H9 (cell line): ENCODE measurements around the gene PCSK2. TPM values are rescaled to one million over a fixed set of nuclear protein-coding genes. Genes with fewer than 3 reads are reported as not detected.

ENCODE experiments used
- DNase-seq: peaks from one replicate; pipeline ENCODE4 v3.0.0-alpha.2; 2017
- H2AFZ ChIP-seq: one replicate; pipeline ENCODE4 v1.6.1; 2013; ENCODE audit warnings: mild to moderate bottlenecking, low read length, control low read depth, moderate library complexity
- H2AK5ac ChIP-seq: 2 replicates; pipeline ENCODE4 v1.6.1; 2013; ENCODE audit warnings: low read length, control low read depth, mixed read lengths; ENCODE audit not compliant: insufficient read length
- H2BK120ac ChIP-seq: one replicate; pipeline ENCODE4 v1.6.1; 2013; ENCODE audit warnings: low read depth, mild to moderate bottlenecking, low read length, control low read depth, inconsistent platforms; ENCODE audit not compliant: poor library complexity, severe bottlenecking
- H2BK12ac ChIP-seq: 2 replicates; pipeline ENCODE4 v1.6.1; 2013; ENCODE audit warnings: low read length, control low read depth, mixed read lengths, low read depth; ENCODE audit not compliant: insufficient read length
- H2BK15ac ChIP-seq: 2 replicates; pipeline ENCODE4 v1.6.1; 2013; ENCODE audit warnings: low read depth, low read length, control low read depth
- H2BK20ac ChIP-seq: one replicate; pipeline ENCODE4 v1.6.1; 2013; ENCODE audit warnings: low read depth, mild to moderate bottlenecking, low read length, control low read depth, inconsistent platforms; ENCODE audit not compliant: poor library complexity, severe bottlenecking
- H2BK5ac ChIP-seq: 2 replicates; pipeline ENCODE4 v1.6.1; 2013; ENCODE audit warnings: low read length, control low read depth, mixed read lengths; ENCODE audit not compliant: insufficient read length
- H3K14ac ChIP-seq: 2 replicates; pipeline ENCODE4 v1.6.1; 2013; ENCODE audit warnings: low read length, control low read depth; ENCODE audit not compliant: insufficient read depth
- H3K18ac ChIP-seq: 2 replicates; pipeline ENCODE4 v1.6.1; 2013; ENCODE audit warnings: low read depth, mild to moderate bottlenecking, mixed read lengths, low read length, control low read depth; ENCODE audit not compliant: insufficient read length
- H3K23ac ChIP-seq: 2 replicates; pipeline ENCODE4 v1.6.1; 2013; ENCODE audit warnings: low read length, control low read depth, mixed read lengths, low read depth; ENCODE audit not compliant: insufficient read length
- H3K23me2 ChIP-seq: 2 replicates; pipeline ENCODE4 v1.6.1; 2013; ENCODE audit warnings: low read depth, mild to moderate bottlenecking, mixed read lengths, low read length, control low read depth; ENCODE audit not compliant: insufficient read length, poor library complexity, severe bottlenecking
- H3K27ac ChIP-seq: 2 replicates; pipeline ENCODE4 v1.5.1; 2013; ENCODE audit warnings: low read length, control low read depth, mixed read lengths, low read depth; ENCODE audit not compliant: insufficient read length
- H3K27me3 ChIP-seq: 2 replicates; pipeline ENCODE4 v1.6.1; 2013; ENCODE audit warnings: low read length, control low read depth, inconsistent platforms; ENCODE audit not compliant: insufficient read depth
- H3K4ac ChIP-seq: 2 replicates; pipeline ENCODE4 v1.6.1; 2013; ENCODE audit warnings: low read depth, mild to moderate bottlenecking, control low read depth, inconsistent platforms, low read length, moderate library complexity
- H3K4me1 ChIP-seq: 2 replicates; pipeline ENCODE4 v1.6.1; 2013; ENCODE audit warnings: low read length, control low read depth, inconsistent platforms; ENCODE audit not compliant: insufficient read depth
- H3K4me2 ChIP-seq: 2 replicates; pipeline ENCODE4 v1.6.1; 2013; ENCODE audit warnings: low read length, control low read depth, mixed read lengths; ENCODE audit not compliant: insufficient read length, insufficient read depth
- H3K56ac ChIP-seq: 2 replicates; pipeline ENCODE4 v1.6.1; 2013; ENCODE audit warnings: low read depth, mild to moderate bottlenecking, mixed read lengths, low read length, control low read depth; ENCODE audit not compliant: insufficient read length
- H3K79me1 ChIP-seq: 2 replicates; pipeline ENCODE4 v1.6.1; 2013; ENCODE audit warnings: low read depth, mild to moderate bottlenecking, moderate library complexity, low read length, control low read depth, inconsistent platforms; ENCODE audit not compliant: insufficient read depth, poor library complexity, severe bottlenecking
- H3K79me2 ChIP-seq: 2 replicates; pipeline ENCODE4 v1.6.1; 2013; ENCODE audit warnings: low read length, control low read depth, inconsistent platforms; ENCODE audit not compliant: insufficient read depth
- H3K9ac ChIP-seq: 2 replicates; pipeline ENCODE4 v1.6.1; 2013; ENCODE audit warnings: low read length, control low read depth, mixed read lengths; ENCODE audit not compliant: insufficient read length; ENCODE audit errors: extremely low read depth
- H3K9me3 ChIP-seq: one replicate; pipeline ENCODE4 v1.6.1; 2013; ENCODE audit warnings: low read depth, low read length, inconsistent platforms; ENCODE audit not compliant: control insufficient read depth
- H3T11ph ChIP-seq: one replicate; pipeline ENCODE4 v1.6.1; 2013; ENCODE audit warnings: mild to moderate bottlenecking, low read length, control low read depth, inconsistent platforms
- H4K20me1 ChIP-seq: one replicate; pipeline ENCODE4 v1.6.1; 2013; ENCODE audit not compliant: control insufficient read depth, insufficient read length, insufficient read depth
- H4K5ac ChIP-seq: 2 replicates; pipeline ENCODE4 v1.6.1; 2013; ENCODE audit warnings: low read depth, mild to moderate bottlenecking, mixed read lengths, low read length, control low read depth; ENCODE audit not compliant: insufficient read length
- H4K8ac ChIP-seq: replicated peaks from 2 replicates; pipeline ENCODE4 v1.6.1; 2013; ENCODE audit warnings: low read length, control low read depth, mixed read lengths, low read depth; ENCODE audit not compliant: insufficient read length
- H4K91ac ChIP-seq: 2 replicates; pipeline ENCODE4 v1.6.1; 2013; ENCODE audit warnings: low read depth, mild to moderate bottlenecking, moderate library complexity, mixed read lengths, low read length, control low read depth; ENCODE audit not compliant: insufficient read length
- H3K27ac Mint-ChIP-seq, 3 experiments: 2 replicates in 2 of 3; 3 replicates in 1 of 3; pipeline ENCODE4 v1.8.0; 2020 to 2021; ENCODE audit warnings: mixed read lengths in 3 of 3, mild to moderate bottlenecking in 1 of 3, moderate library complexity in 1 of 3
- H3K27me3 Mint-ChIP-seq: 2 replicates; pipeline ENCODE4 v1.8.0; 2021; ENCODE audit warnings: low read depth, mild to moderate bottlenecking, moderate library complexity, mixed read lengths
- H3K36me3 Mint-ChIP-seq, 3 experiments: 2 replicates in 2 of 3; 3 replicates in 1 of 3; pipeline ENCODE4 v1.8.0; 2020 to 2021; ENCODE audit warnings: low read depth in 3 of 3, mixed read lengths in 3 of 3; ENCODE audit not compliant: insufficient read depth in 1 of 3
- H3K4me1 Mint-ChIP-seq, 2 experiments: 2 replicates each; pipeline ENCODE4 v1.8.0; 2020; ENCODE audit warnings: mixed read lengths in 2 of 2
- H3K4me3 Mint-ChIP-seq, 2 experiments: 2 replicates in 1 of 2; 3 replicates in 1 of 2; pipeline ENCODE4 v1.8.0; 2020 to 2021; ENCODE audit warnings: mild to moderate bottlenecking in 2 of 2, mixed read lengths in 2 of 2, moderate library complexity in 1 of 2
- H3K9me3 Mint-ChIP-seq, 2 experiments: 2 replicates in 1 of 2; 3 replicates in 1 of 2; pipeline ENCODE4 v1.8.0; 2020; ENCODE audit warnings: mild to moderate bottlenecking in 2 of 2, mixed read lengths in 2 of 2, moderate library complexity in 1 of 2
- WGBS: extraction: QIAGEN DNeasy Blood & Tissue Kit; methylation state at CpG from one replicate; pipeline ENCODE4 v1.1.7; 2013; ENCODE audit warnings: missing lambda C conversion rate, low lambda C conversion rate, mixed read lengths; ENCODE audit not compliant: insufficient read length; ENCODE audit errors: extremely low coverage; 5-methylcytosine and 5-hydroxymethylcytosine counted together
- total RNA-seq: library from RNA; stranded (reverse); gene quantifications from 2 replicates; pipeline ENCODE4 v1.2.1, GENCODE V29; 2021
- TF ChIP-seq, protein P1 (sequence below): fragments of 200-600 bp; sonication (generic); conservative IDR thresholded peaks from 3 replicates; pipeline ENCODE4 v1.8.0; 2021; ENCODE audit warnings: antibody characterized with exemption, mild to moderate bottlenecking

PCSK2 gene
- total RNA-seq, 1 experiment from 2014 or later, result 2.8 TPM

DNA sequence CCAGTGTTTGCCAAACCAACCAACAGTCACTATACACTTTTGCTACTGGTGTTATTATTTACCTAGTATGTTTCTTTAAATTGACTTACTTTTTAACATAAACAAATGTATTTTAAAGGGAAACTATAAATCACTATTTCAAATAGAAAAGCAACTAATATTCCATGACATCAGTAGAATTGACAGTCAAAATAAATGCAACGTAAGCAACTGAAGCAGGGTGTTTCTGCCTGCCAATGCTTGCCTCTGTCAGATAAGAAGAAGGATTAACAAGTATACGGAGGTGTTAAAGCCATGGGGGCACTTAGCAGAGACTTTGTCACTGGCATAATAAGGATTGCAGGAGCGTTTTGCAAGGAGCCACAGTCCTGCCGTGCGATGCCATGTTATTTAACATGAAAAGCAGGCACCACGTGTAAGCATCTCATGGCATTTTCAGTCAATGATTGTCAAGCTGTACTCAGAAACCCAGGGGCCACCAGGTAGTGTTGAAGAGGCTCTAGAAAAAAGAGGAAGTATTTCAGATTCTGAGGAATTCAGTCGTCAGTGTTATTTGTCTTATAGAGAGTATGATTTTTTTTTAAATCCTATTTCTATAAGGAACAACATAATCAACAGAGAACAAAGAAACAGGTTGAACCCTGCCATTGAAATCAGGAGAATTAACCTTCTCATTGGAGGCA lies 172.6 kb downstream of the PCSK2 start:
- Histone ChIP-seq H3K27ac (no peak overlapping the region), H3K14ac (no peak overlapping the region), H2BK12ac (no peak overlapping the region), H3K56ac (no peak overlapping the region), H3K4ac (no peak overlapping the region), H3K79me1 (no peaks in the 10 kb centered on the region), H3K18ac (no peak overlapping the region), H3K4me2 (no peak overlapping the region), H3K23me2 (no peaks in the 10 kb centered on the region), H3K23ac (no peak overlapping the region), H2BK20ac (no peak overlapping the region), H4K91ac (no peak overlapping the region), H3K4me1 (no peaks in the 10 kb centered on the region), H4K8ac (no peak overlapping the region), H3K9me3 (no peaks in the 10 kb centered on the region), H4K20me1 (no peaks in the 10 kb centered on the region), H2AK5ac (no peak overlapping the region), H2BK15ac (no peak overlapping the region), H3T11ph (no peak overlapping the region), H3K27me3 (no peaks in the 10 kb centered on the region), H2BK120ac (no peak overlapping the region), H3K9ac (no peak overlapping the region), H4K5ac (no peak overlapping the region), H2BK5ac (no peak overlapping the region), H2AFZ (no peak overlapping the region), H3K79me2 (no peaks in the 10 kb centered on the region)
- no peaks in the 10 kb centered on the region for H3K4me1 Mint-ChIP-seq
- no peak for DNase-seq
- H3K36me3 Mint-ChIP-seq, result no peaks in the 10 kb centered on the region
- H3K4me3 Mint-ChIP-seq, result no peak overlapping the region
- H3K27me3 Mint-ChIP-seq, result peaks cover under 1% of the 10 kb centered on the region; the same call in 1 of the 2 replicates
- H3K27ac Mint-ChIP-seq, result no peak overlapping the region
- no peaks in the 10 kb centered on the region; a peak in 1 of 5 replicates for H3K9me3 Mint-ChIP-seq
- WGBS, result no CpG with 5 or more reads among the region's 7 CpGs
- TF ChIP-seq, protein P1, sequence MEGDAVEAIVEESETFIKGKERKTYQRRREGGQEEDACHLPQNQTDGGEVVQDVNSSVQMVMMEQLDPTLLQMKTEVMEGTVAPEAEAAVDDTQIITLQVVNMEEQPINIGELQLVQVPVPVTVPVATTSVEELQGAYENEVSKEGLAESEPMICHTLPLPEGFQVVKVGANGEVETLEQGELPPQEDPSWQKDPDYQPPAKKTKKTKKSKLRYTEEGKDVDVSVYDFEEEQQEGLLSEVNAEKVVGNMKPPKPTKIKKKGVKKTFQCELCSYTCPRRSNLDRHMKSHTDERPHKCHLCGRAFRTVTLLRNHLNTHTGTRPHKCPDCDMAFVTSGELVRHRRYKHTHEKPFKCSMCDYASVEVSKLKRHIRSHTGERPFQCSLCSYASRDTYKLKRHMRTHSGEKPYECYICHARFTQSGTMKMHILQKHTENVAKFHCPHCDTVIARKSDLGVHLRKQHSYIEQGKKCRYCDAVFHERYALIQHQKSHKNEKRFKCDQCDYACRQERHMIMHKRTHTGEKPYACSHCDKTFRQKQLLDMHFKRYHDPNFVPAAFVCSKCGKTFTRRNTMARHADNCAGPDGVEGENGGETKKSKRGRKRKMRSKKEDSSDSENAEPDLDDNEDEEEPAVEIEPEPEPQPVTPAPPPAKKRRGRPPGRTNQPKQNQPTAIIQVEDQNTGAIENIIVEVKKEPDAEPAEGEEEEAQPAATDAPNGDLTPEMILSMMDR, result no peak
